Thyroid gland (tissue), 4 donors: ENCODE results near the gene EVA1A.

Source experiments
- POLR2A ChIP-seq, 2 donors: fragments of 450-650 bp; IDR thresholded peaks; one replicate each; pipeline ENCODE4 v1.6.1; 2017; ENCODE audit warnings: antibody characterized with exemption in 2 of 2, mild to moderate bottlenecking in 2 of 2, moderate library complexity in 1 of 2
- TF ChIP-seq, protein P1 (sequence below), 6 experiments: fragments of 200-600 bp in 3 of 6; fragments of 450-650 bp in 3 of 6; sonication (generic) in 3 of 6; IDR thresholded peaks; one replicate each; pipeline ENCODE4 v1.5.1; 2016 to 2019; ENCODE audit warnings: antibody characterized with exemption in 6 of 6, mild to moderate bottlenecking in 2 of 6, inconsistent platforms in 1 of 6, moderate library complexity in 1 of 6

DNA sequence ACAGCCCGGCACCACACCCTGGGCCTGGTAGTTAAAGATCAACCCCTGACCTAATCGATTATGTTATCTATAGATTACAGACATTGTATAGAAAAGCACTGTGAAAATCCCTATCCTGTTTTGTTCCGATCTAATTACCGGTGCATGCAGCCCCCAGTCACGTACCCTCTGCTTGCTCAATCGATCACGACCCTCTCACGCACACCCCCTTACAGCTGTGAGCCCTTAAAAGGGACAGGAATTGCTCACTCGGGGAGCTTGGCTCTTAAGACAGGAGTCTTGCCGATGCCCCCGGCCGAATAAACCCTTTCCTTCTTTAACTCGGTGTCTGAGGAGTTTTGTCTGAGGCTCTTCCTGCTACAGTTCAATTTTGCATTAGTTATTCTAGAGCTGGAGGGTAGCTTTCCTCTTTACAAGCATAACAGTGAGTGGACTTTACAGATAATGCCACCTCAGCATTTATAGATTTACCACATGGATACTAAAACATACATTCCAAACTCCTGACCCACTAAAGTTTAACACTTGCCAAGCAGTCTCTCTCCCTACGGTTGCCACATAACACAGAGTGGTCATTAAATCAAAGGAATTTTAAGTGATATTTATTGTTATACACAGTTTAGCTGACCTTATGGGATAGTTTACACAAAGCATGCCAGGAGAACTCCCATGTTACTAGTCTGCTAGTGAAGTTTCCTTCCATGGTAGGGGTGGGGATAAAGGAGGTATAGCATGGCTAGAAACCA, 101.0 kb downstream of the EVA1A start:
- TF ChIP-seq, protein P1, sequence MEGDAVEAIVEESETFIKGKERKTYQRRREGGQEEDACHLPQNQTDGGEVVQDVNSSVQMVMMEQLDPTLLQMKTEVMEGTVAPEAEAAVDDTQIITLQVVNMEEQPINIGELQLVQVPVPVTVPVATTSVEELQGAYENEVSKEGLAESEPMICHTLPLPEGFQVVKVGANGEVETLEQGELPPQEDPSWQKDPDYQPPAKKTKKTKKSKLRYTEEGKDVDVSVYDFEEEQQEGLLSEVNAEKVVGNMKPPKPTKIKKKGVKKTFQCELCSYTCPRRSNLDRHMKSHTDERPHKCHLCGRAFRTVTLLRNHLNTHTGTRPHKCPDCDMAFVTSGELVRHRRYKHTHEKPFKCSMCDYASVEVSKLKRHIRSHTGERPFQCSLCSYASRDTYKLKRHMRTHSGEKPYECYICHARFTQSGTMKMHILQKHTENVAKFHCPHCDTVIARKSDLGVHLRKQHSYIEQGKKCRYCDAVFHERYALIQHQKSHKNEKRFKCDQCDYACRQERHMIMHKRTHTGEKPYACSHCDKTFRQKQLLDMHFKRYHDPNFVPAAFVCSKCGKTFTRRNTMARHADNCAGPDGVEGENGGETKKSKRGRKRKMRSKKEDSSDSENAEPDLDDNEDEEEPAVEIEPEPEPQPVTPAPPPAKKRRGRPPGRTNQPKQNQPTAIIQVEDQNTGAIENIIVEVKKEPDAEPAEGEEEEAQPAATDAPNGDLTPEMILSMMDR (IDR thresholded peaks at IDR 0.05): no peak
- TF ChIP-seq POLR2A (IDR thresholded peaks at IDR 0.05): no peak
